ENCODE data around the gene CDK4.

The CDK4 gene

GRCh38 chr12:57769594-57769993, 17.5 kb upstream of the CDK4 start:
- Histone ChIP-seq H3K9me3 (no peaks in the 10 kb centered on the region), H3K36me3 (peaks cover 24% of the 10 kb centered on the region), H3K4me1 (peaks cover 5% of the 10 kb centered on the region; the same call in 1 of the 2 replicates), H3K27me3 (peaks cover 25% of the 10 kb centered on the region), H3K4me3 (ENCODE audit: low read depth, low read length) (no peak overlapping the region)
- no peak for DNase-seq
- no peak for TF ChIP-seq CTCF (IDR thresholded peaks at IDR 0.05; ENCODE audit: low read depth, low read length)

GRCh38 chr12:57767876-57768275, 15.8 kb upstream of the CDK4 start:
- Histone ChIP-seq H3K4me3 (ENCODE audit: low read depth, low read length) (no peak overlapping the region), H3K4me1 (peaks cover 5% of the 10 kb centered on the region; the same call in 1 of the 2 replicates), H3K9me3 (no peaks in the 10 kb centered on the region), H3K36me3 (peaks cover 24% of the 10 kb centered on the region), H3K27me3 (peaks cover 37% of the 10 kb centered on the region)
- DNase-seq: no peak
- TF ChIP-seq CTCF (IDR thresholded peaks at IDR 0.05; ENCODE audit: low read depth, low read length): no peak

- peaks cover 24% of the 10 kb centered on the region for H3K36me3 ChIP-seq
- no peak for DNase-seq
- no peaks in the 10 kb centered on the region for H3K9me3 ChIP-seq
- peaks cover 5% of the 10 kb centered on the region; the same call in 1 of the 2 replicates for H3K4me1 ChIP-seq
- H3K4me3 ChIP-seq (ENCODE audit: low read depth, low read length): no peak overlapping the region
- TF ChIP-seq CTCF (IDR thresholded peaks at IDR 0.05; ENCODE audit: low read depth, low read length): no peak
- peaks cover 37% of the 10 kb centered on the region for H3K27me3 ChIP-seq
Observed at GRCh38 chr12:57767305-57767698, 15.2 kb upstream of the CDK4 start.

GRCh38 chr12:57766464-57767304, 14.6 kb upstream of the CDK4 start, which contains the start of gene CYP27B1:
Gene CYP27B1 (minus strand): TSS chr12:57767078. CDS start chr12:57767041, 37 bp downstream.
- Histone ChIP-seq H3K9me3 (no peaks in the 10 kb centered on the region), H3K4me1 (peaks cover 5% of the 10 kb centered on the region; the same call in 1 of the 2 replicates), H3K36me3 (peaks cover 24% of the 10 kb centered on the region), H3K27me3 (peaks cover 37% of the 10 kb centered on the region), H3K4me3 (ENCODE audit: low read depth, low read length) (peak within 1 kb of the TSS; percentile 2)
- DNase-seq: peak; percentile 46
- TF ChIP-seq CTCF (IDR thresholded peaks at IDR 0.05; ENCODE audit: low read depth, low read length): no peak

- H3K9me3 ChIP-seq: no peaks in the 10 kb centered on the region
- H3K36me3 ChIP-seq: peaks cover 23% of the 10 kb centered on the region
- no peak for TF ChIP-seq CTCF (IDR thresholded peaks at IDR 0.05; ENCODE audit: low read depth, low read length)
- DNase-seq: no peak
- H3K4me1 ChIP-seq: peaks cover 5% of the 10 kb centered on the region; the same call in 1 of the 2 replicates
- peak overlapping the region; percentile 41 for H3K4me3 ChIP-seq (ENCODE audit: low read depth, low read length)
- peaks cover 37% of the 10 kb centered on the region for H3K27me3 ChIP-seq
Observed at GRCh38 chr12:57765698-57766463, 13.8 kb upstream of the CDK4 start.

All from BE2C (cell line).